GM23248 (cell line): ENCODE measurements around the gene PTPRE. TPM values are rescaled to one million over a fixed set of nuclear protein-coding genes. Genes with fewer than 3 reads are reported as not detected.
A peak's percentile ranks its signal among the peaks of the same experiment; 100 is the strongest.

Experiments
- DNase-seq: peaks from one replicate; pipeline ENCODE4 v3.0.0-alpha.2; 2015
- H2AFZ ChIP-seq: fragments of 200-600 bp; sonication (generic); 2 replicates; pipeline ENCODE4 v1.6.1; 2016; ENCODE audit warnings: antibody characterized with exemption
- H3F3A ChIP-seq: fragments of 200-600 bp; sonication (generic); 2 replicates; pipeline ENCODE4 v1.6.1; 2016; ENCODE audit warnings: mild to moderate bottlenecking, antibody characterized with exemption, mixed run types; ENCODE audit not compliant: insufficient read depth
- H3K27ac ChIP-seq: fragments of 200-600 bp; sonication (generic); 2 replicates; pipeline ENCODE4 v1.5.1; 2016; ENCODE audit warnings: mild to moderate bottlenecking
- H3K27me3 ChIP-seq: fragments of 200-600 bp; sonication (generic); replicated peaks from 2 replicates; pipeline ENCODE4 v1.6.1; 2016; ENCODE audit warnings: mild to moderate bottlenecking; ENCODE audit not compliant: insufficient read depth
- H3K36me3 ChIP-seq: fragments of 200-600 bp; sonication (generic); 2 replicates; pipeline ENCODE4 v1.6.1; 2016; ENCODE audit warnings: low read depth, mild to moderate bottlenecking
- H3K4me1 ChIP-seq: fragments of 200-600 bp; sonication (generic); 2 replicates; pipeline ENCODE4 v1.6.1; 2016; ENCODE audit warnings: mild to moderate bottlenecking; ENCODE audit not compliant: insufficient read depth
- H3K4me2 ChIP-seq: fragments of 200-600 bp; sonication (generic); one replicate; pipeline ENCODE4 v1.6.1; 2016; ENCODE audit warnings: mild to moderate bottlenecking; ENCODE audit not compliant: unreplicated experiment
- H3K4me3 ChIP-seq: fragments of 200-600 bp; sonication (generic); 2 replicates; pipeline ENCODE4 v1.5.1; 2016; ENCODE audit warnings: mild to moderate bottlenecking
- H3K79me2 ChIP-seq: fragments of 200-600 bp; sonication (generic); 2 replicates; pipeline ENCODE4 v1.6.1; 2016; ENCODE audit warnings: mild to moderate bottlenecking; ENCODE audit not compliant: insufficient read depth
- H3K9ac ChIP-seq: fragments of 200-600 bp; sonication (generic); 2 replicates; pipeline ENCODE4 v1.6.1; 2016; ENCODE audit warnings: mild to moderate bottlenecking
- H3K9me2 ChIP-seq: fragments of 200-600 bp; sonication (generic); 2 replicates; pipeline ENCODE4 v1.6.1; 2016; ENCODE audit warnings: mixed run types, mild to moderate bottlenecking, moderate library complexity; ENCODE audit not compliant: insufficient read depth
- H3K9me3 ChIP-seq: fragments of 200-600 bp; sonication (generic); one replicate; pipeline ENCODE4 v1.6.1; 2017; ENCODE audit warnings: low read depth
- H4K20me1 ChIP-seq: fragments of 200-600 bp; sonication (generic); 2 replicates; pipeline ENCODE4 v1.6.0; 2016; ENCODE audit not compliant: insufficient read depth
- EZH2 ChIP-seq: fragments of 200-600 bp; sonication (generic); IDR thresholded peaks from 2 replicates; pipeline ENCODE4 v1.6.1; 2018; ENCODE audit warnings: antibody characterized with exemption, mild to moderate bottlenecking; ENCODE audit not compliant: insufficient read depth, poor library complexity, severe bottlenecking
- EZH2phosphoT487 ChIP-seq: fragments of 200-600 bp; sonication (generic); IDR thresholded peaks from 2 replicates; pipeline ENCODE4 v1.6.1; 2018; ENCODE audit warnings: antibody characterized with exemption, moderate library complexity, mild to moderate bottlenecking, low read depth; ENCODE audit not compliant: insufficient read depth
- WGBS, 2 experiments: methylation state at CpG; one replicate each; pipeline ENCODE4 v1.1.6; 2015 to 2017; ENCODE audit warnings: low lambda C conversion rate in 2 of 2, low coverage in 1 of 2; ENCODE audit errors: missing lambda C conversion rate in 2 of 2; 5-methylcytosine and 5-hydroxymethylcytosine counted together
- in situ Hi-C: fragments of 300-500 bp; cut with MboI; formaldehyde crosslinking; loops from 2 replicates; pipeline ENCODE4 v1.15.0; 2020
- polyA plus RNA-seq: library from polyadenylated mRNA; unstranded; fragments of >200 nt; fragmentation: Nextera tagmentation; extraction: Ambion mirVana; gene quantifications from 2 replicates; pipeline ENCODE4 v1.2.1, GENCODE V29; 2016
- total RNA-seq: library from RNA; depleted of rRNA; stranded (reverse); fragments of >200 nt; shearing (Covaris generic); gene quantifications from 2 replicates; pipeline ENCODE4 v1.2.3, GENCODE V29; 2014

The PTPRE gene
- total and polyA plus RNA-seq, 2 experiments from 2014 or later: 2.7 to 4.7 TPM

- H3K9me3 ChIP-seq: no peaks in the 10 kb centered on the region
- peaks cover 15% of the 10 kb centered on the region for H3K4me1 ChIP-seq
- H3K4me3 ChIP-seq: no peak overlapping the region
- H3K36me3 ChIP-seq: no peaks in the 10 kb centered on the region
- no peaks in the 10 kb centered on the region for H3F3A ChIP-seq
- H4K20me1 ChIP-seq: no peaks in the 10 kb centered on the region
- in situ Hi-C loops: no loop called here
- H3K9me2 ChIP-seq: no peaks in the 10 kb centered on the region
- no peak for DNase-seq
- no peaks in the 10 kb centered on the region for H3K27me3 ChIP-seq
- 82 to 85% methylated on average over 21 to 23 of the region's 23 CpGs for WGBS, 2 experiments
- H3K27ac ChIP-seq: no peak overlapping the region
- H2AFZ ChIP-seq: no peak overlapping the region
- no peak for TF ChIP-seq EZH2
- no peak for TF ChIP-seq EZH2phosphoT487
- H3K9ac ChIP-seq: no peak overlapping the region
- H3K79me2 ChIP-seq: no peaks in the 10 kb centered on the region
- no peak overlapping the region for H3K4me2 ChIP-seq
Measured at GRCh38 chr10:128046156-128046952, 139.5 kb downstream of the PTPRE start.

DNA sequence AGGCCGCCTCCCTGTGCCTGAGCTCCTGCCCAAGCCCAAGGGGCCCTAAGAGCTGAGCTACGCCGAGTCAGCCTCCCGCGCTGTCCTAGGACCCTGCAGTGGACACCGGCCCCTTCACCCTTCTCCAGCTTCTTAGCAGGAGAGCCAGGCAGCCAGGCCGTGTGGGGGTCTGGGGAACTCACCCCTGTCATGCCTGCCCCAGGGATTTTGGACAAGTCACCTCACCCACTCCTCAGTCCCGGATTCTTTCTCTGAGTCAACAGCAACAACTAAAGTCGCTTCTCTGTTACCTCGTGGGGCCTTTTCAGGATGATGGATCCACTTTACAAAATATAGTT, 140.0 kb downstream of the PTPRE start:
- Histone ChIP-seq H3K27ac (no peak overlapping the region), H2AFZ (no peak overlapping the region), H3K4me3 (no peak overlapping the region), H3K4me1 (peaks cover 15% of the 10 kb centered on the region), H3K9me2 (no peaks in the 10 kb centered on the region), H3K9ac (no peak overlapping the region), H3K4me2 (no peak overlapping the region), H4K20me1 (no peaks in the 10 kb centered on the region), H3K27me3 (no peaks in the 10 kb centered on the region), H3F3A (no peaks in the 10 kb centered on the region), H3K79me2 (no peaks in the 10 kb centered on the region), H3K9me3 (no peaks in the 10 kb centered on the region), H3K36me3 (no peaks in the 10 kb centered on the region)
- in situ Hi-C loops: no loop called here
- 84 to 86% methylated on average over 8 to 10 of the region's 10 CpGs for WGBS, 2 experiments
- TF ChIP-seq EZH2phosphoT487 (no peak), EZH2 (no peak)
- no peak for DNase-seq

DNA sequence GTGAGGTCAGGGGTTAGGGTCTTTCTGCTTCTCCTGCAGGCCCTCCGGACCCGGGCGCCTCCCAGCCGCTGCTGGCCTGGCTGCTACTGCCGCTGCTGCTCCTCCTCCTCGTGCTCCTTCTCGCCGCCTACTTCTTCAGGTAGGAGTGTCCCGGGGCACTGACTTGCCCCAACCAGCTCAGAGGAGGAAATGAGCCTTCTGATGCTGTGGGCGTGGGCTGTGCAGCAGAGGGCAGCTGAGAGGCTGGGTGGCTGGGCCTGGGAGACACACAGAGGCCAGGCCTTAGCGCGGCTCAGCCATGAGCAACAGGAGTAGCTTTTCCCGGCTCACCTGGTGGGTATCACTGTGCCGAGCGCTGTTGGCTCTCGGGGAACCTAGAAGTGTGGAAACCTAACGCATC, 140.4 kb downstream of the PTPRE start:
- Histone ChIP-seq H3K4me2 (no peak overlapping the region), H3F3A (no peaks in the 10 kb centered on the region), H2AFZ (no peak overlapping the region), H3K4me3 (no peak overlapping the region), H3K27me3 (no peaks in the 10 kb centered on the region), H3K36me3 (no peaks in the 10 kb centered on the region), H3K9me3 (no peaks in the 10 kb centered on the region), H3K9ac (no peak overlapping the region), H3K9me2 (no peaks in the 10 kb centered on the region), H4K20me1 (no peaks in the 10 kb centered on the region), H3K27ac (no peak overlapping the region), H3K4me1 (peaks cover 15% of the 10 kb centered on the region), H3K79me2 (no peaks in the 10 kb centered on the region)
- in situ Hi-C loops: no loop called here
- WGBS, 2 experiments: 90 to 92% methylated on average over 17 of the region's 17 CpGs
- TF ChIP-seq EZH2: no peak
- no peak for TF ChIP-seq EZH2phosphoT487
- no peak for DNase-seq

DNA sequence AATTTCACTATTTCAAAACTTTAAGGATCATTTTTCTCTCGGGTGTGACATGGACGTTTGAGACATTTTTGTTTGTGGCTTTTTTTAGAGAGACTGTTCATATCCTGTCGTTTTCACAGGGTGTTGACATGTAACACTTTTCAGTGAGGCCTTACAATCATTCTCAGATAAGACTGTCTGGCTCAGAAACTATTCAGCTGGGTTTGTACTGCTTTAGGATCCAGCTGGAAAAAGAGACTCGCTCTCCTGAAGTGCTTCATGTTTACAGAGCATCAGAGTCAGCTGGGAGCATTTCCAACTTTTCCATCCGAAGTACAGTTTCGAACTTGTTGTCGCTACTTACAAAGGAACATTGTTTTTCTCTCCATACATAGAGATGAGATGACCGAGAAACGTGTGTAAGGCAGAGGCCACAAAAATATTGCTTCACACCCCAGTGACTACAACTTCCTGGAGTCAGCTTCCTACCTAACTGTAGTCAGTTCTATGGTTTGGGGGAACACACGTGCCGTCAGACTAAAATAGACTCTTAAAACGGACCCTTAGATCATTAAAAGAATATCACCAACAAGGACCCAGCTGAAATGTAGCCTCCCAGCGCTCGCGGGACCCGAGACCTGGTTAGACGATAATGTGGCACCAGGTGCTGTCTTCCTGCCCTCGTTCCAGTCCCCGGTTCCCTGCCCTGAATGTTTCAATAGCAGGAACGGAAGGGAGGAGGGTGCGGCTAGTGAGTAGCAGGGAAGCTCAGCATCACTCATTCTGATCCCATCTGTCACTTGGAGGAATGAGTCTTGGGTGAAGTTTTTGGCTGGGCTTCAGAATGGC, 141.3 kb downstream of the PTPRE start:
- H3K27me3 ChIP-seq: no peaks in the 10 kb centered on the region
- H3K4me3 ChIP-seq: no peak overlapping the region
- H3K9me3 ChIP-seq: no peaks in the 10 kb centered on the region
- no peak overlapping the region for H3K9ac ChIP-seq
- H3K9me2 ChIP-seq: no peaks in the 10 kb centered on the region
- no peaks in the 10 kb centered on the region for H3F3A ChIP-seq
- no peak for TF ChIP-seq EZH2phosphoT487
- TF ChIP-seq EZH2: no peak
- 72 to 73% methylated on average over 21 of the region's 21 CpGs for WGBS, 2 experiments
- H3K4me2 ChIP-seq: no peak overlapping the region
- H2AFZ ChIP-seq: no peak overlapping the region
- peaks cover 15% of the 10 kb centered on the region for H3K4me1 ChIP-seq
- H3K27ac ChIP-seq: no peak overlapping the region
- H3K36me3 ChIP-seq: no peaks in the 10 kb centered on the region
- DNase-seq: peak; percentile 42
- no peaks in the 10 kb centered on the region for H3K79me2 ChIP-seq
- in situ Hi-C loops: no loop called here
- H4K20me1 ChIP-seq: no peaks in the 10 kb centered on the region
